ENCODE measurements around the gene CEP95.

Gene CEP95

DNA sequence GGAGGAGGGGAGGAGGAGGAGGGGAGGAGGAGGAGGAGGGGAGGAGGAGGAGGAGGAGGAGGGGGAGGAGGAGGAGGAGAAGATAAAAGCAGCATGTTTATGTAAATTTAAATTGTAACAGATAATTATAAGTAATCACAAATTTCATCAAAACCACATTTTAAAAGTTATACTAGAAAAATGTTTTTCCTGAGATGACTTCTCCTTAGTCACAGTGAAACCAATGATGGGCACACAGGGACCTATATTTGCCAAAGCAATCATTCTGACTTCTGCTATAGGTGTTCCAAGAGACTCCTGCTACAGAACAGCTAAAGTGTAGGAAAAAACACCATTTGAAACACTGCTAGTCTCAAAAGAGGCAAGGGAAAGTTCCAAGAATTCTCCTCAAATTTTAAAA is 66.4 kb downstream of the CEP95 start:
- TF ChIP-seq, protein P1, sequence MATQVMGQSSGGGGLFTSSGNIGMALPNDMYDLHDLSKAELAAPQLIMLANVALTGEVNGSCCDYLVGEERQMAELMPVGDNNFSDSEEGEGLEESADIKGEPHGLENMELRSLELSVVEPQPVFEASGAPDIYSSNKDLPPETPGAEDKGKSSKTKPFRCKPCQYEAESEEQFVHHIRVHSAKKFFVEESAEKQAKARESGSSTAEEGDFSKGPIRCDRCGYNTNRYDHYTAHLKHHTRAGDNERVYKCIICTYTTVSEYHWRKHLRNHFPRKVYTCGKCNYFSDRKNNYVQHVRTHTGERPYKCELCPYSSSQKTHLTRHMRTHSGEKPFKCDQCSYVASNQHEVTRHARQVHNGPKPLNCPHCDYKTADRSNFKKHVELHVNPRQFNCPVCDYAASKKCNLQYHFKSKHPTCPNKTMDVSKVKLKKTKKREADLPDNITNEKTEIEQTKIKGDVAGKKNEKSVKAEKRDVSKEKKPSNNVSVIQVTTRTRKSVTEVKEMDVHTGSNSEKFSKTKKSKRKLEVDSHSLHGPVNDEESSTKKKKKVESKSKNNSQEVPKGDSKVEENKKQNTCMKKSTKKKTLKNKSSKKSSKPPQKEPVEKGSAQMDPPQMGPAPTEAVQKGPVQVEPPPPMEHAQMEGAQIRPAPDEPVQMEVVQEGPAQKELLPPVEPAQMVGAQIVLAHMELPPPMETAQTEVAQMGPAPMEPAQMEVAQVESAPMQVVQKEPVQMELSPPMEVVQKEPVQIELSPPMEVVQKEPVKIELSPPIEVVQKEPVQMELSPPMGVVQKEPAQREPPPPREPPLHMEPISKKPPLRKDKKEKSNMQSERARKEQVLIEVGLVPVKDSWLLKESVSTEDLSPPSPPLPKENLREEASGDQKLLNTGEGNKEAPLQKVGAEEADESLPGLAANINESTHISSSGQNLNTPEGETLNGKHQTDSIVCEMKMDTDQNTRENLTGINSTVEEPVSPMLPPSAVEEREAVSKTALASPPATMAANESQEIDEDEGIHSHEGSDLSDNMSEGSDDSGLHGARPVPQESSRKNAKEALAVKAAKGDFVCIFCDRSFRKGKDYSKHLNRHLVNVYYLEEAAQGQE (IDR thresholded peaks at IDR 0.05; ENCODE audit: insufficient read depth in 1 of 2, low read depth in 2 of 2, low read length in 2 of 2), result no peak
- TF ChIP-seq TAF1 (IDR thresholded peaks at IDR 0.05; ENCODE audit: borderline replicate concordance, insufficient read depth, low read length), result no peak
- TF ChIP-seq FOXP2 (optimal IDR thresholded peaks at IDR 0.05; ENCODE audit: borderline replicate concordance, extremely low read depth, extremely low read length, insufficient read depth), result no peak
- TF ChIP-seq SIN3A (IDR thresholded peaks at IDR 0.05; ENCODE audit: borderline replicate concordance, insufficient read depth, low read length), result no peak
- TF ChIP-seq POLR2AphosphoS5 (IDR thresholded peaks at IDR 0.05; ENCODE audit: low read depth, low read length), result no peak

GRCh38 chr17:64574646-64575045 is 67.9 kb downstream of the CEP95 start:
- TF ChIP-seq, protein P1 (IDR thresholded peaks at IDR 0.05; ENCODE audit: insufficient read depth in 1 of 2, low read depth in 2 of 2, low read length in 2 of 2), result no peak
- TF ChIP-seq TAF1 (IDR thresholded peaks at IDR 0.05; ENCODE audit: borderline replicate concordance, insufficient read depth, low read length), result no peak
- TF ChIP-seq FOXP2 (optimal IDR thresholded peaks at IDR 0.05; ENCODE audit: borderline replicate concordance, extremely low read depth, extremely low read length, insufficient read depth), result no peak
- TF ChIP-seq POLR2AphosphoS5 (IDR thresholded peaks at IDR 0.05; ENCODE audit: low read depth, low read length), result no peak
- TF ChIP-seq SIN3A (IDR thresholded peaks at IDR 0.05; ENCODE audit: borderline replicate concordance, insufficient read depth, low read length), result no peak

GRCh38 chr17:64575431-64575830 is 68.7 kb downstream of the CEP95 start:
- TF ChIP-seq TAF1 (IDR thresholded peaks at IDR 0.05; ENCODE audit: borderline replicate concordance, insufficient read depth, low read length) (no peak), SIN3A (IDR thresholded peaks at IDR 0.05; ENCODE audit: borderline replicate concordance, insufficient read depth, low read length) (no peak), POLR2AphosphoS5 (IDR thresholded peaks at IDR 0.05; ENCODE audit: low read depth, low read length) (no peak), FOXP2 (optimal IDR thresholded peaks at IDR 0.05; ENCODE audit: borderline replicate concordance, extremely low read depth, extremely low read length, insufficient read depth) (no peak)
- TF ChIP-seq, protein P1 (IDR thresholded peaks at IDR 0.05; ENCODE audit: insufficient read depth in 1 of 2, low read depth in 2 of 2, low read length in 2 of 2), result no peak

DNA sequence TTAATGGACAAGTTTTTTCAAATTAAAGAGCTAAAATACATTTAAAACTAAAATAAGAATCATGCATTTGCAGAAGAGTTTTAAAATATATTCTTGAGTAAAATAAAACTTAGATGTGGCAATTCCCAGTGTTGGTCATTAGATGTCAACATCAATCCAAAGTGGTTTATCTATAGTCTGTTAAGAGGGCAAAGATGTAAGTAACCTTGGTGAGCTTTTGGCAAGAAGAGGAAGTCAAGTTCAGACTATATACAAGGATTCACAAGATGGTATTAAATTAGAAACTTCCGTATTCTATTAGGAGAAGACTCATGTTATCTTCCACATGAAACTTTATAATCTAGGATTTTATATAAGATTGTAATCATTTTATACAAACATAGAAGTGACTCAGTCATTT is 73.1 kb downstream of the CEP95 start:
- TF ChIP-seq TAF1 (IDR thresholded peaks at IDR 0.05; ENCODE audit: borderline replicate concordance, insufficient read depth, low read length) (no peak), POLR2AphosphoS5 (IDR thresholded peaks at IDR 0.05; ENCODE audit: low read depth, low read length) (no peak), FOXP2 (optimal IDR thresholded peaks at IDR 0.05; ENCODE audit: borderline replicate concordance, extremely low read depth, extremely low read length, insufficient read depth) (no peak), SIN3A (IDR thresholded peaks at IDR 0.05; ENCODE audit: borderline replicate concordance, insufficient read depth, low read length) (no peak)
- TF ChIP-seq, protein P1 (IDR thresholded peaks at IDR 0.05; ENCODE audit: insufficient read depth in 1 of 2, low read depth in 2 of 2, low read length in 2 of 2), result no peak

Measured in PFSK-1 (cell line).